GM12878 (cell line): ENCODE measurements around the gene PSMD8. TPM values are rescaled to one million over a fixed set of nuclear protein-coding genes. Genes with fewer than 3 reads are reported as not detected.

Experiments
- ASH2L ChIP-seq: fragments of 300-600, 200-600 bp; sonication (generic); IDR thresholded peaks from 2 replicates; pipeline ENCODE4 v1.6.1; 2017; ENCODE audit warnings: low read depth, mild to moderate bottlenecking, borderline replicate concordance
- CEBPB ChIP-seq, 2 experiments: fragments of 150-350 bp in 1 of 2; IDR thresholded peaks; 2 replicates each; pipeline ENCODE4 v1.6.1; 2012 to 2014; ENCODE audit warnings: low read depth in 2 of 2, low read length in 2 of 2, borderline replicate concordance in 1 of 2, inconsistent platforms in 1 of 2
- CHD2 ChIP-seq: IDR thresholded peaks from 2 replicates; pipeline ENCODE4 v1.6.1; 2011; ENCODE audit warnings: low read depth, low read length, improper control_type of control experiment, borderline replicate concordance
- HDAC2 ChIP-seq: fragments of 200-600 bp; sonication (generic); IDR thresholded peaks from 2 replicates; pipeline ENCODE4 v1.6.1; 2017
- MYC ChIP-seq: IDR thresholded peaks from 2 replicates; pipeline ENCODE4 v1.6.1; 2011; ENCODE audit warnings: mild to moderate bottlenecking, low read length, moderate library complexity, inconsistent platforms; ENCODE audit not compliant: insufficient read depth, insufficient replicate concordance, insufficient read length, severe bottlenecking
- SIN3A ChIP-seq: IDR thresholded peaks from 2 replicates; pipeline ENCODE4 v1.6.1; 2012; ENCODE audit warnings: low read depth, low read length, improper control_type of control experiment
- SMAD5 ChIP-seq: IDR thresholded peaks from 2 replicates; pipeline ENCODE4 v1.6.1; 2016; ENCODE audit warnings: antibody characterized with exemption, low read depth
- ZNF207 ChIP-seq: fragments of 450-650 bp; IDR thresholded peaks from 2 replicates; pipeline ENCODE4 v1.6.1; 2014; ENCODE audit warnings: antibody characterized with exemption, mild to moderate bottlenecking, borderline replicate concordance
- ZNF217 ChIP-seq: fragments of 450-650 bp; IDR thresholded peaks from 2 replicates; pipeline ENCODE4 v1.6.1; 2017; ENCODE audit warnings: antibody characterized with exemption, mild to moderate bottlenecking
- ZNF384 ChIP-seq: IDR thresholded peaks from 2 replicates; pipeline ENCODE4 v1.6.1; 2012; ENCODE audit warnings: low read depth, mild to moderate bottlenecking, low read length, improper control_type of control experiment, borderline replicate concordance
- polyA plus RNA-seq, 11 experiments: library from polyadenylated mRNA; depleted of rRNA in 4 of 11; unstranded in 6 of 11; stranded (reverse) in 5 of 11; fragments of >200 nt; fragmentation: Nextera tagmentation in 4 of 11; fragmentation: Illumina TruSeq in 1 of 11; extraction: Ambion mirVana in 4 of 11; extraction: Trizol in 1 of 11; gene quantifications; 1 replicate in 1 of 11; 2 replicates in 10 of 11; pipeline versions ENCODE4 v1.2.1 to v1.2.3, GENCODE V29; 2011 to 2016; ENCODE audit warnings: inconsistent platforms in 2 of 11, missing spikeins in 2 of 11, low read depth in 1 of 11
- total RNA-seq, 4 experiments: library from RNA; depleted of rRNA in 3 of 4; stranded (reverse); fragments of >200 nt in 3 of 4; fragmentation: Illumina TruSeq in 1 of 4; extraction: Trizol in 1 of 4; gene quantifications; 2 replicates each; pipeline versions ENCODE4 v1.2.1 to v1.2.3, GENCODE V29; 2013 to 2021
- TF ChIP-seq, protein P1 (sequence below): fragments of 450-650 bp; formaldehyde crosslinking; IDR thresholded peaks from 2 replicates; pipeline ENCODE4 v1.5.0; 2022; ENCODE audit warnings: mild to moderate bottlenecking, missing genetic modification characterization
- TF ChIP-seq, protein P2 (sequence below): fragments of 450-650 bp; IDR thresholded peaks from 2 replicates; pipeline ENCODE4 v1.6.1; 2018; ENCODE audit warnings: borderline replicate concordance, mild to moderate bottlenecking; ENCODE audit not compliant: partially characterized antibody

Gene PSMD8
- total and polyA plus RNA-seq, 10 of the 15 experiments (the other 5 are each of a cell fraction or from before 2014, with no cell fraction given), result 81.2 to 409 (median 268) TPM

DNA sequence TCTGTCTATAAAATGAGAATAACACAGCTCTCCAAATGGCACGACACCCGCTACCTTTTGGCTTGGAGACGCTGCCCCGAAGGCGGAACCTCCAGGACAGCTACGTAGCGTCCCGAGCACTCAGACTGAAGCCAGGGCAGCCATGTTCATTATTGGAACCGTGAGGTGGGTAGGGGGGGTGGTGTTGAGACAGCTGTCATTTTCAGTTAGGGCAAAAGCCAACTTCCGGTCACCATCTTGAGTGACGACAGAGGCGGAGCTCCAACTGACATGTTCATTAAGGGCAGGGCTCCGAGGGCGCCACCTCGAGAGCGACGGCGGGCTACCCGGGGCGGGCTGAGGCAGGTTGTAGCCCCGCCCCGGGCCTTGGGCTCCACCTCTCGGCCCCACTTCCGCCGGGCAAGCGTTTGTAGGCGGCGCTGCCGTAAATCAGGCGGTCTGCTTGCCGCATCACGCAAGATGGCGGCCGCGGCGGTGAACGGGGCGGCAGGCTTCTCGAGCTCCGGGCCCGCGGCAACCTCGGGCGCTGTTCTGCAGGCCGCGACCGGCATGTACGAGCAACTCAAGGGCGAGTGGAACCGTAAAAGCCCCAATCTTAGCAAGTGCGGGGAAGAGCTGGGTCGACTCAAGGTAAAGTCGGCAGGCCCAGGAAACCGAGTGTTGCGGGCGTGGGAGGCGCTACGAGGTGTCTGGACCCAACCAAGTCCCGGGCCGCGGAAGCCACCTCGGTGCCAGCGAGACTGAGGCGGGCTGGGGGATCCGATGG lies at the start of gene PSMD8 (continued):
- no peak for TF ChIP-seq ASH2L
- TF ChIP-seq ZNF207, result peak; percentile 92; the same call in 1 of the 2 replicates
- no peak for TF ChIP-seq ZNF217
- TF ChIP-seq CHD2, result peak; percentile 79
- TF ChIP-seq ZNF384, result no peak
- no peak for TF ChIP-seq CEBPB (IDR thresholded peaks at IDR 0.05; ENCODE audit: borderline replicate concordance in 1 of 2, low read depth in 2 of 2, low read length in 2 of 2)
- TF ChIP-seq, protein P1, sequence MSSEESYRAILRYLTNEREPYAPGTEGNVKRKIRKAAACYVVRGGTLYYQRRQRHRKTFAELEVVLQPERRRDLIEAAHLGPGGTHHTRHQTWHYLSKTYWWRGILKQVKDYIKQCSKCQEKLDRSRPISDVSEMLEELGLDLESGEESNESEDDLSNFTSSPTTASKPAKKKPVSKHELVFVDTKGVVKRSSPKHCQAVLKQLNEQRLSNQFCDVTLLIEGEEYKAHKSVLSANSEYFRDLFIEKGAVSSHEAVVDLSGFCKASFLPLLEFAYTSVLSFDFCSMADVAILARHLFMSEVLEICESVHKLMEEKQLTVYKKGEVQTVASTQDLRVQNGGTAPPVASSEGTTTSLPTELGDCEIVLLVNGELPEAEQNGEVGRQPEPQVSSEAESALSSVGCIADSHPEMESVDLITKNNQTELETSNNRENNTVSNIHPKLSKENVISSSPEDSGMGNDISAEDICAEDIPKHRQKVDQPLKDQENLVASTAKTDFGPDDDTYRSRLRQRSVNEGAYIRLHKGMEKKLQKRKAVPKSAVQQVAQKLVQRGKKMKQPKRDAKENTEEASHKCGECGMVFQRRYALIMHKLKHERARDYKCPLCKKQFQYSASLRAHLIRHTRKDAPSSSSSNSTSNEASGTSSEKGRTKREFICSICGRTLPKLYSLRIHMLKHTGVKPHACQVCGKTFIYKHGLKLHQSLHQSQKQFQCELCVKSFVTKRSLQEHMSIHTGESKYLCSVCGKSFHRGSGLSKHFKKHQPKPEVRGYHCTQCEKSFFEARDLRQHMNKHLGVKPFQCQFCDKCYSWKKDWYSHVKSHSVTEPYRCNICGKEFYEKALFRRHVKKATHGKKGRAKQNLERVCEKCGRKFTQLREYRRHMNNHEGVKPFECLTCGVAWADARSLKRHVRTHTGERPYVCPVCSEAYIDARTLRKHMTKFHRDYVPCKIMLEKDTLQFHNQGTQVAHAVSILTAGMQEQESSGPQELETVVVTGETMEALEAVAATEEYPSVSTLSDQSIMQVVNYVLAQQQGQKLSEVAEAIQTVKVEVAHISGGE, result no peak
- TF ChIP-seq, protein P2, sequence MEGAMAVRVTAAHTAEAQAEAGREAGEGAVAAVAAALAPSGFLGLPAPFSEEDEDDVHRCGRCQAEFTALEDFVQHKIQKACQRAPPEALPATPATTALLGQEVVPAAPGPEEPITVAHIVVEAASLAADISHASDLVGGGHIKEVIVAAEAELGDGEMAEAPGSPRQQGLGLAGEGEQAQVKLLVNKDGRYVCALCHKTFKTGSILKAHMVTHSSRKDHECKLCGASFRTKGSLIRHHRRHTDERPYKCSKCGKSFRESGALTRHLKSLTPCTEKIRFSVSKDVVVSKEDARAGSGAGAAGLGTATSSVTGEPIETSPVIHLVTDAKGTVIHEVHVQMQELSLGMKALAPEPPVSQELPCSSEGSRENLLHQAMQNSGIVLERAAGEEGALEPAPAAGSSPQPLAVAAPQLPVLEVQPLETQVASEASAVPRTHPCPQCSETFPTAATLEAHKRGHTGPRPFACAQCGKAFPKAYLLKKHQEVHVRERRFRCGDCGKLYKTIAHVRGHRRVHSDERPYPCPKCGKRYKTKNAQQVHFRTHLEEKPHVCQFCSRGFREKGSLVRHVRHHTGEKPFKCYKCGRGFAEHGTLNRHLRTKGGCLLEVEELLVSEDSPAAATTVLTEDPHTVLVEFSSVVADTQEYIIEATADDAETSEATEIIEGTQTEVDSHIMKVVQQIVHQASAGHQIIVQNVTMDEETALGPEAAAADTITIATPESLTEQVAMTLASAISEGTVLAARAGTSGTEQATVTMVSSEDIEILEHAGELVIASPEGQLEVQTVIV, result peak; percentile 98
- TF ChIP-seq SMAD5, result peak; percentile 83
- no peak for TF ChIP-seq HDAC2
- no peak for TF ChIP-seq MYC
- TF ChIP-seq SIN3A, result peak; percentile 29; the same call in 1 of the 2 replicates
